Osteoblast (primary cell): ENCODE results near the gene OR10A2. TPM values are rescaled to one million over a fixed set of nuclear protein-coding genes. Genes with fewer than 3 reads are reported as not detected.
"Not testable (repeated sequence)": the region's sequence is repeated elsewhere in the genome, so short reads cannot be mapped to it uniquely, and the experiment has no call there.

Experiments used
- DNase-seq: peaks from one replicate; pipeline ENCODE4 v3.0.0; 2011; ENCODE audit warnings: low spot score, mixed read lengths; ENCODE audit not compliant: insufficient read length; ENCODE audit errors: missing footprints
- H2AFZ ChIP-seq: 2 replicates; pipeline ENCODE4 v1.6.0; 2011; ENCODE audit warnings: mild to moderate bottlenecking, low read length
- H3K27ac ChIP-seq: 2 replicates; pipeline ENCODE4 v1.5.1; 2011; ENCODE audit warnings: mild to moderate bottlenecking, low read depth, low read length, moderate library complexity
- H3K27me3 ChIP-seq: 2 replicates; pipeline ENCODE4 v1.6.0; 2012; ENCODE audit warnings: mild to moderate bottlenecking, control low read depth, inconsistent platforms, low read length, moderate library complexity; ENCODE audit not compliant: insufficient read depth
- H3K36me3 ChIP-seq: 2 replicates; pipeline ENCODE4 v1.5.1; 2011; ENCODE audit warnings: mild to moderate bottlenecking, low read length, control low read depth, moderate library complexity; ENCODE audit not compliant: insufficient read depth
- H3K4me1 ChIP-seq: 2 replicates; pipeline ENCODE4 v1.5.1; 2011; ENCODE audit warnings: mild to moderate bottlenecking, low read length, control low read depth, moderate library complexity; ENCODE audit not compliant: insufficient read depth
- H3K4me2 ChIP-seq: 2 replicates; pipeline ENCODE4 v1.6.0; 2011; ENCODE audit warnings: mild to moderate bottlenecking, low read length; ENCODE audit not compliant: insufficient read depth
- H3K4me3 ChIP-seq: fragments of 200-600 bp; sonication (generic); 3 replicates; pipeline ENCODE4 v1.5.1; 2012; ENCODE audit warnings: mild to moderate bottlenecking, low read length, inconsistent platforms; ENCODE audit not compliant: insufficient read depth
- H3K79me2 ChIP-seq: 2 replicates; pipeline ENCODE4 v1.6.0; 2012; ENCODE audit warnings: mild to moderate bottlenecking, low read length, control low read depth, inconsistent platforms; ENCODE audit not compliant: insufficient read depth
- H3K9me3 ChIP-seq: 2 replicates; pipeline ENCODE4 v1.5.1; 2011; ENCODE audit warnings: low read depth, low read length, control low read depth
- H4K20me1 ChIP-seq: 2 replicates; pipeline ENCODE4 v1.6.0; 2012; ENCODE audit warnings: mild to moderate bottlenecking, low read length, control low read depth; ENCODE audit not compliant: insufficient read depth
- total RNA-seq: library from RNA; depleted of rRNA; stranded (reverse); fragments of >200 nt; gene quantifications from 2 replicates; pipeline ENCODE4 v1.2.3, GENCODE V29; 2012
- TF ChIP-seq, protein P1 (sequence below): IDR thresholded peaks from 2 replicates; pipeline ENCODE4 v1.5.1; 2011; ENCODE audit warnings: mild to moderate bottlenecking, low read depth, low read length, moderate library complexity; ENCODE audit errors: extremely low read depth

Gene OR10A2
- total RNA-seq, 1 donor = not detected

DNA sequence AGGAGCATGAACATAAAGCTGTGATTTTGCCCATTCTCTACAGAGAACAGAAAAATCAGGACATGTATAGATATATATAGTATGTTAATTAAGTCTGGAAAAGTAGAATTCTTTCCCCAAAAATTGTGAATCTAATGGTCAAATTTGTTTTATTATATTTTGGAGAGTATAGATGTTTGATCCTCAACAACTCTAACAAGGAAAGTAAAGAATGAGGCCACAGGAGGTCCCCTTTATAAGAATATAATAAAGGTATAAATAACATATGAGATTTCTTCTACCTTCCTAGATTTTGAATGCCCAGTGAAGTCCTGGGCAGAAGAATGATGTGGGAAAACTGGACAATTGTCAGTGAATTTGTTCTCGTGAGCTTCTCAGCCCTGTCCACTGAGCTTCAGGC, 13.5 kb downstream of the OR10A2 start, which contains the start of gene OR10A4:
TSS of gene OR10A4 (plus strand) at position 301 of the 400 bp plus-strand sequence. CDS start at position 324, 23 bp downstream.
- Histone ChIP-seq H3K9me3 (no peaks in the 10 kb centered on the region), H3K4me1 (no peaks in the 10 kb centered on the region), H3K79me2 (no peaks in the 10 kb centered on the region), H2AFZ (no peak within 1 kb of the TSS), H3K27ac (no peak within 1 kb of the TSS), H4K20me1 (no peaks in the 10 kb centered on the region), H3K36me3 (no peaks in the 10 kb centered on the region), H3K4me2 (no peak within 1 kb of the TSS), H3K27me3 (no peaks in the 10 kb centered on the region), H3K4me3 (no peak within 1 kb of the TSS)
- TF ChIP-seq, protein P1, sequence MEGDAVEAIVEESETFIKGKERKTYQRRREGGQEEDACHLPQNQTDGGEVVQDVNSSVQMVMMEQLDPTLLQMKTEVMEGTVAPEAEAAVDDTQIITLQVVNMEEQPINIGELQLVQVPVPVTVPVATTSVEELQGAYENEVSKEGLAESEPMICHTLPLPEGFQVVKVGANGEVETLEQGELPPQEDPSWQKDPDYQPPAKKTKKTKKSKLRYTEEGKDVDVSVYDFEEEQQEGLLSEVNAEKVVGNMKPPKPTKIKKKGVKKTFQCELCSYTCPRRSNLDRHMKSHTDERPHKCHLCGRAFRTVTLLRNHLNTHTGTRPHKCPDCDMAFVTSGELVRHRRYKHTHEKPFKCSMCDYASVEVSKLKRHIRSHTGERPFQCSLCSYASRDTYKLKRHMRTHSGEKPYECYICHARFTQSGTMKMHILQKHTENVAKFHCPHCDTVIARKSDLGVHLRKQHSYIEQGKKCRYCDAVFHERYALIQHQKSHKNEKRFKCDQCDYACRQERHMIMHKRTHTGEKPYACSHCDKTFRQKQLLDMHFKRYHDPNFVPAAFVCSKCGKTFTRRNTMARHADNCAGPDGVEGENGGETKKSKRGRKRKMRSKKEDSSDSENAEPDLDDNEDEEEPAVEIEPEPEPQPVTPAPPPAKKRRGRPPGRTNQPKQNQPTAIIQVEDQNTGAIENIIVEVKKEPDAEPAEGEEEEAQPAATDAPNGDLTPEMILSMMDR = no peak
- no peak for DNase-seq

DNA sequence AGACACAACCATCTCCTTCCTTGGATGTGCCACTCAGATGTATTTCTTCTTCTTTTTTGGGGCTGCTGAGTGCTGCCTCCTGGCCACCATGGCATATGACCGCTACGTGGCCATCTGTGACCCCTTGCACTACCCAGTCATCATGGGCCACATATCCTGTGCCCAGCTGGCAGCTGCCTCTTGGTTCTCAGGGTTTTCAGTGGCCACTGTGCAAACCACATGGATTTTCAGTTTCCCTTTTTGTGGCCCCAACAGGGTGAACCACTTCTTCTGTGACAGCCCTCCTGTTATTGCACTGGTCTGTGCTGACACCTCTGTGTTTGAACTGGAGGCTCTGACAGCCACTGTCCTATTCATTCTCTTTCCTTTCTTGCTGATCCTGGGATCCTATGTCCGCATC, 14.1 kb downstream of the OR10A2 start:
- H2AFZ ChIP-seq = no peak overlapping the region
- H3K27me3 ChIP-seq = no peaks in the 10 kb centered on the region
- H4K20me1 ChIP-seq = no peaks in the 10 kb centered on the region
- H3K79me2 ChIP-seq = no peaks in the 10 kb centered on the region
- H3K27ac ChIP-seq = no peak overlapping the region
- no peak overlapping the region for H3K4me3 ChIP-seq
- no peaks in the 10 kb centered on the region for H3K36me3 ChIP-seq
- H3K4me2 ChIP-seq = no peak overlapping the region
- no peaks in the 10 kb centered on the region for H3K9me3 ChIP-seq
- DNase-seq = no peak
- no peaks in the 10 kb centered on the region for H3K4me1 ChIP-seq
- TF ChIP-seq, protein P1 = no peak

DNA sequence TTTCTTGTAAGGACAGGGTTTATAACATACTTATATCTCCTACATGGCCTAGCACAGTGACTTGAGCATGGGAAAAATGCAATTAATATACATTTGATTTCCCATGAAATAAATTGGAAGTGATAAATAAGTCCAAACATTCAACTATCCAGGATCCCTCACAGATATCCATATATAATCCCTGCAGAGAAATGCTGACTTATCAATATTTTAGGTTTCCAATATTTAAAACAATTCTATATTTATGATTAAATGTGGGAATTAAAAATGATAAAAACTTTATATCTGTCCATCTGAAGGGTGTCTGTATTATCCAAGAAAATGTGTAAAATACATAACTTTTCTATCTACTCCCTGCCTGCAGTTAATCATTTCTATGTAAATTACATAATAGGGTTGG, 19.9 kb downstream of the OR10A2 start:
- Histone ChIP-seq H3K4me3 (no peak overlapping the region), H3K27me3 (no peaks in the 10 kb centered on the region), H3K4me1 (no peaks in the 10 kb centered on the region), H3K27ac (no peak overlapping the region), H2AFZ (no peak overlapping the region), H4K20me1 (no peaks in the 10 kb centered on the region), H3K9me3 (no peaks in the 10 kb centered on the region), H3K4me2 (no peak overlapping the region), H3K36me3 (no peaks in the 10 kb centered on the region), H3K79me2 (no peaks in the 10 kb centered on the region)
- TF ChIP-seq, protein P1 = no peak
- DNase-seq = no peak

GRCh38 chr11:6887711-6888110, 24.9 kb downstream of the OR10A2 start:
- not testable (repeated sequence) for DNase-seq, H3K4me1 ChIP-seq

GRCh38 chr11:6888830-6889229, 26.0 kb downstream of the OR10A2 start:
- Histone ChIP-seq H3K4me2 (no peak overlapping the region), H3K4me3 (no peak overlapping the region), H3K79me2 (no peaks in the 10 kb centered on the region), H3K4me1 (no peaks in the 10 kb centered on the region), H3K27ac (no peak overlapping the region), H4K20me1 (no peaks in the 10 kb centered on the region), H3K9me3 (no peaks in the 10 kb centered on the region), H3K27me3 (no peaks in the 10 kb centered on the region), H2AFZ (no peak overlapping the region), H3K36me3 (no peaks in the 10 kb centered on the region)
- TF ChIP-seq, protein P1 = no peak
- no peak for DNase-seq

More at GRCh38 chr11:6887711-6888110, 24.9 kb downstream of the OR10A2 start:
- not testable (repeated sequence) for H3K79me2 ChIP-seq, H2AFZ ChIP-seq, H3K9me3 ChIP-seq, H3K4me2 ChIP-seq, H3K36me3 ChIP-seq, H4K20me1 ChIP-seq, H3K4me3 ChIP-seq, H3K27ac ChIP-seq, H3K27me3 ChIP-seq
